Activated T-cell treated with anti-CD3 and anti-CD28 coated beads for 1 hour (primary cell): Measurements from ENCODE around the gene SNAP29.
"Not testable (repeated sequence)": the region's sequence is repeated elsewhere in the genome, so short reads cannot be mapped to it uniquely, and the experiment has no call there.

Source experiments
- DNase-seq: peaks from one replicate; pipeline ENCODE4 v3.0.0-alpha.2; 2020; ENCODE audit warnings: low read depth

Gene SNAP29

DNA sequence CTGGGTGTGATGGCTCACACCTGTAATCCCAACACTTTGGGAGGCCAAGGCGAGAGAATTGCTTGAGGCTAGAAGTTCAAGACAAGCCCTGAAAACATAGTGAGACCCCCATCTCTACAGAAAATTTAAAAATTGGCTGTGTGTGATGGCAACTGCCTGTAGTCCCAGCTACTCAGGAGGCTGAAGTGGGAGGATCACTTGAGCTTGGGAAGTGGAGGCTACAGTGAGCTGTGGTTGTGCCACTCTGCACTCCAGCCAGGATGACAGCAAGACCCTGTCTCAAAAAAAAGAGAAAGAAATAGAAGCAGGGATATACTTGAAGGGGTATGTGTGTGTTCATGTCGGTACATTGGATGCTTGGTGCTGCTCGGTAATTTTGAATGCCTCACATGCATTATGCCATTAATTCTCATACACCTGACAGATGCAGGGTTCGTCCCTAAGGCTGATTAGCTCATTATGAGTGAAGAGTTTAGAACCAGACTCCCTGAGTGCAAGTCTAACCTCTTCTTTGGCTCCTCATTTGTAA, 72.4 kb downstream of the SNAP29 start:
- no peak for DNase-seq

DNA sequence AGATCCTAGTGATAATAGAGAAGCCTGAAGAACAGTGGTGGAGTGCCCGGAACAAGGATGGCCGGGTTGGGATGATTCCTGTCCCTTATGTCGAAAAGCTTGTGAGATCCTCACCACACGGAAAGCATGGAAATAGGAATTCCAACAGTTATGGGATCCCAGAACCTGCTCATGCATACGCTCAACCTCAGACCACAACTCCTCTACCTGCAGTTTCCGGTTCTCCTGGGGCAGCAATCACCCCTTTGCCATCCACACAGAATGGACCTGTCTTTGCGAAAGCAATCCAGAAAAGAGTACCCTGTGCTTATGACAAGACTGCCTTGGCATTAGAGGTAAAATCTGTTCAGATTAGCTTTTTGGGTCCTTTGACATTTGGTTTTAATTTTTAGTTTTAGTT, 75.1 kb downstream of the SNAP29 start:
- no peak for DNase-seq

DNA sequence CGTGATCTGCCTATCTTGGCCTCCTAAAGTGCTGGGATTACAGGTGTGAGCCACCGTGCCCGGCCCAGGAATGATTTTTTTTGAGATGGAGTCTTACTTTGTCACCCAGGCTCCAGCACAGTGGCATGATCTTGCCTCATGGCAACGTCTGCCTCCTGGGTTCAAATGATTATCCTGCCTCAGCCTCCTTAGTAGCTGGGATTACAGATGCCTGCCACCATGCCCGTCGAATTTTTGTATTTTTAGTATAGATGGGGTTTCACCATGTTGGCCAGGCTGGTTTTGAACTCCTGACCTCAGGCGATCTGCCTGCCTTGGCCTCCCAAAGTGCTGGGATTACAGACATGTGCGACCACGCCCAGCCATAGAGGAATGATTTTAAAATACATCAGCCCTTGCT, 76.2 kb downstream of the SNAP29 start:
- DNase-seq: not testable (repeated sequence)

DNA sequence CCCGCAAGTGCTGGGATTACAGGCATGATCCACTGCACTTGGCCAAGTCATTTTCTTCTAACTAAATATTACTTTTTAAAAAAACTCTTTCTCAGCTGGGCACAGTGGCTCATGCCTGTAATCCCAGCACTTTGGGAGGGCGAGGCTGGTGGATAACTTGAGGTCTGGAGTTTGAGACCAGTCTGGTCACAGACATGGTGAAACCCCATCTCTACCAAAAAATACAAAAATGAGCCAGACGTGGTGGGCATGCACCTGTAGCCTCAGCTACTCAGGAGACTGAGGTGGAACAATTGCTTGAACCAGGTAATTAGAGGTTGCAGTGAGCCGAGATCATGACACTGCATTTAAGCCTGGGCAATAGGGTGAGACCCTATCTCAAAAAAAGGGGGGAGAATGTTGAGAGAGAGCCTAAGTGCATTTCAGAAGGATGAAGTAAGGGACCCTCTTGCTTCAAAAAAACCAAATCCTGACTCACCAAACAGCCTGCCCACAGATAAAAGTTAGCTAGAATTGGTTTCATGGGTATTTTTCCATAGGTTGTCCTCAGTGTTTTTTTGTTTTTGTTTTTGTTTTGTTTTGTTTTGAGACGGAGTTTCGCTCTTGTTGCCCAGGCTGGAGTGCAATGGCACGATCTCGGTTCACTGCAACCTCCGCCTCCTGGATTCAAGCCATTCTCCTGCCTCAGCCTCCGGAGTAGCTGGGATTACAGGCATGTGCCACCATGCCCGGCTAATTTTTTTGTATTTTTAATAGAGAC, 77.2 kb downstream of the SNAP29 start:
- not testable (repeated sequence) for DNase-seq

DNA sequence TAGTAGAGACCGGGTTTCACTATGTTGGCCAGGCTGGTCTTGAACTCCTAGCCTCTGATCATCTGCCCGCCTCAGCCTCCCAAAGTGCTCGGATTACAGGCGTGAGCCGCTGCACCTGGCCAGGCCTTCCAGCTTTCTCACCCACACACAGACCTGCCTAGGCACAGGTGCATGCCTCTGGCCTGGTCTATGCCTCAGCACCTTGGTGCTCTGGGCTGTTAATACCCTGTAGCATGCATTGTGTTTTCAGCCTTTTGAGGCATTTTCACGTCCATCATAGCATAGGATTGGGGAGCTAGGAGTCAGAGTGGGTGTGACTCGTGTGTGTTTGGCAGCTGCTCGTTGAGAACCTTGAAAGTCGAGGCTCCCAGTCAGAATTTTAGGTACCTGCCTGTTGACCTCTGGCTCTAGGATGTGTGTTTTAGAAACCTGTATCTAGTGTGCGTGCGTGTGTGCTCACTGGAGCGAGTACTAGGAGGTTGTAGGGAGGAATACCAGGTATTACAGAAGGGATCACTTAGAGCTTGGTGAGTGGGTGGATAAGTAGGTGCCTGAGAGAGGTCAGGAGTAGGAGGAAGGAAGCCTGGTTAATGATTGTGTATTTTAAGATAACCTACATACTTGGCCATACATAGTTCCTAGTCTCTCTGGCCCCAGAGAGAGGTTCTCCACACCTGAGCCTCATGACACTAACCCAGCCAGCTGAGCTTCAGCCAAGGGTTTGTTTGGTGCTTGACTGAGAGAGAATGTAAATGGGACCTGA, 78.4 kb downstream of the SNAP29 start:
- no peak for DNase-seq

DNA sequence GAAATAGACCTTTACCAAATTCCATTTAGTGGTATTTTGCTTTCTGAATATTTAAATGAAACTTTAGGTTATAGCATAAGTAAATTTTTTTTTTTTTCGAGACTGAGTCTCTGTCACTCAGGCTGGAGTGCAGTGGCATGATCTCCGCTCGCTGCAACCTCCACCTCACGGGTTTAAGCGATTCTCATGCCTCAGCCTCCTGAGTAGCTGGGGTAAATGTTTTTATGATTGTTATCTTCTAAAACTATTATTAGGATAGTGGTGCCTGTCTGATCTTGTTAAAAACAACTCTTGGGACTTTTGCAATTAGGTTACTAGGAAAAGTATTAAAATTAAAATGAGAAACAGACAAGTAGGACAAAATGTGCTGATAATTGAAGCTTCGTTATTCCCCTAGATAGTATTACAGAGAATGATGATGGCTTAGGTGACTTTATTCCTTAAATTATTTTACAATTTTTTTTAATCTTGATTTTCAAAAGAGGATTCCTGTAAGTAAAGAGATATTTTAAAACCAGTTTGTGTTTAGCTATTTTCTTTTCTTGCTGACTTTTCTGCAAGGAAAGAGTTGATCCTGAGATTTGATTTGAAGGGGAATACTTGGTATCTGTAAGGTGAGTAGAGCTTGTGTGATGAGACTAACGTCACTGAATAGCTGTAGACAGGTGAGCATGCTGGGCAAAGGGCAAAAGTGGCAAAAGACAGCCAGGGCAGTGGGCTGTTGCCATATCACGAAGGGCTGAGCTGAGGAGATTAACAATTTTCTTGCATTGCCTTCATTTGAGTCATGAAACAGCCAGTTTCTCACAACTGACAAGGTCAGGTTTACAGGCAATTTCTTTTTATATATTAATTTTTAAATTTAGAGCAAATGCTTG, 79.2 kb downstream of the SNAP29 start:
- no peak for DNase-seq

DNA sequence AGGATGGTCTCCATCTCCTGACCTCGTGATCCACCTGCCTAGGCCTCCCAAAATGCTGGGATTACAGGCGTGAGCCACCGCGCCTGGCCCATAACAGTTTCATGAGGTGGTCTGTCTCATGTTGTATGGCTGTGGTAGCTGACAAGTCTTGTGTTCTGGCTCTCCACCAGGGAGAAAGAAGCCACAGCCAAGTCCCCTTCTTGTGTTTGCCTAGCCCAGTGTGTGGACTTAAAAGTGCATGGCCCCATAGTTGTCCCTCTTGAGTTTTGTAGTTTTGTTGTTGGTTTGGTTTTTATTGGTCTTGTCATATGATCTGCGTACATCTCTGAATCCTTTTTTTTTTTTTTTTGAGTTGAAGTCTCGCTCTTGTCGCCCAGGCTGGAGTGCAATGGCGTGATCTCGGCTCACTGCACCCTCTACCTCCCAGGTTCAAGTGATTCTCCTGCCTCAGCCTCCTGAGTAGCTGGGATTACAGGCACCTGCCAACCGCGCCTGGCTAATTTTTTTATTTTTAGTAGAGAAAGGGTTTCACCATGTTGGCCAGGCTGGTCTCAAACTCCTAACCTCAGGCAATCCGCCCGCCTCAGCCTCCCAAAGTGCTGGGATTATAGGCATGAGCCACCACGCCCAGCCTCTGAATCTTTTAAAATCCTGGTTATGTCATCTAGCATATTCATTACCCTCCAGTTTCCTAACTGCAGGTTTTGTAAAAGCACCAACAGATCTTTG, 80.8 kb downstream of the SNAP29 start:
- DNase-seq: not testable (repeated sequence)

DNA sequence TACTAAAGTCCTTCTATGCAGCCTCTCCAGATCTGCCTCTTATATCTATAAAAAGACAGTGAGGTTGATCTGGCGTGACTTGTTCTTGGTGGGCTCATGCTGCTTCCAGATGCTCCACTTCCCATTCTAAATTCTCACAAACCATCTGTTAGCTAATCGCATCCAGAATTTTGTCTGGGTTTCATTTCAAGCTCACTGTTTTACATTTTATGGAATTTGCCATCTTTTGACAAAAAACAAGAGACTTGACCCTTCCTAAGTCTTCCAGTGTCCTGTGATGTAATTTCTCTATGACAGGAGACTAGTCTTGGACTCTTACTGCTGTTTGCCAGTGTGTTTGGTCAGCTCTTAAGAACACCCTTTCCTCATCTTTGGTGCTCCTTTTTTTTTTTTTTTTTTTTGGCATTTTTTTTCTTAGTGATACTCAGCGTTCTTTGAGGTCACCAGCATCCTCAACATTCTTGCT, 81.4 kb downstream of the SNAP29 start:
- DNase-seq: no peak
